Uterus (tissue), 4 donors: ENCODE measurements around the gene MAMDC4. TPM values are rescaled to one million over a fixed set of nuclear protein-coding genes. Genes with fewer than 3 reads are reported as not detected.
"Not testable (repeated sequence)": the region's sequence is repeated elsewhere in the genome, so short reads cannot be mapped to it uniquely, and the experiment has no call there.

Experiments used
- DNase-seq, 2 donors: peaks; one replicate each; pipeline ENCODE4 v3.0.0-alpha.2; 2019 to 2020
- H3K27ac ChIP-seq, 2 donors: fragments of 200-600 bp; sonication (generic); 1 replicate in 1 of 2; 2 replicates in 1 of 2; pipeline ENCODE4 v1.5.1; 2016 to 2018
- H3K27me3 ChIP-seq, 2 donors: fragments of 200-600 bp; sonication (generic); one replicate each; pipeline ENCODE4 v1.5.1; 2018 to 2019; ENCODE audit warnings: control low read depth in 1 of 2
- H3K36me3 ChIP-seq, 2 donors: fragments of 200-600 bp; sonication (generic); one replicate each; pipeline ENCODE4 v1.5.1; 2019; ENCODE audit warnings: control low read depth in 1 of 2
- H3K4me1 ChIP-seq, 2 donors: fragments of 200-600 bp; sonication (generic); one replicate each; pipeline ENCODE4 v1.5.1; 2018 to 2019; ENCODE audit warnings: control low read depth in 1 of 2
- H3K4me3 ChIP-seq, 2 donors: fragments of 200-600 bp; sonication (generic); 1 replicate in 1 of 2; 2 replicates in 1 of 2; pipeline ENCODE4 v1.5.1; 2018 to 2019; ENCODE audit warnings: mild to moderate bottlenecking in 1 of 2
- H3K9me3 ChIP-seq, 2 donors: fragments of 200-600 bp; sonication (generic); one replicate each; pipeline ENCODE4 v1.5.1; 2019; ENCODE audit warnings: control low read depth in 1 of 2
- POLR2A ChIP-seq, 2 donors: fragments of 450-650 bp; IDR thresholded peaks; one replicate each; pipeline ENCODE4 v1.6.1; 2016; ENCODE audit warnings: antibody characterized with exemption in 2 of 2, mild to moderate bottlenecking in 1 of 2, moderate library complexity in 1 of 2
- intact Hi-C: fragments of 100-400 bp; cut with DNase I; formaldehyde crosslinking; loops from one replicate; pipeline ENCODE4 v1.15.1; 2023; ENCODE audit warnings: low total_unique reads
- total RNA-seq, 4 donors: library from RNA; depleted of rRNA in 3 of 4; stranded (reverse); fragments of >200 nt in 3 of 4; gene quantifications; one replicate each; pipeline versions ENCODE4 v1.1.0 to v1.2.4, GENCODE V29; 2014 to 2023
- TF ChIP-seq, protein P1 (sequence below), 4 experiments: fragments of 200-600 bp in 2 of 4; fragments of 450-650 bp in 2 of 4; sonication (generic) in 2 of 4; IDR thresholded peaks; one replicate each; pipeline ENCODE4 v1.5.1; 2016 to 2019; ENCODE audit warnings: antibody characterized with exemption in 4 of 4, mild to moderate bottlenecking in 2 of 4, moderate library complexity in 1 of 4
- donor health status: DM: yes; HTN: yes; CAD: no.

MAMDC4 gene
- total RNA-seq, 4 donors from 2014 or later = 0.26 to 4.3 (median 4.2) TPM; not detected in 1

DNA sequence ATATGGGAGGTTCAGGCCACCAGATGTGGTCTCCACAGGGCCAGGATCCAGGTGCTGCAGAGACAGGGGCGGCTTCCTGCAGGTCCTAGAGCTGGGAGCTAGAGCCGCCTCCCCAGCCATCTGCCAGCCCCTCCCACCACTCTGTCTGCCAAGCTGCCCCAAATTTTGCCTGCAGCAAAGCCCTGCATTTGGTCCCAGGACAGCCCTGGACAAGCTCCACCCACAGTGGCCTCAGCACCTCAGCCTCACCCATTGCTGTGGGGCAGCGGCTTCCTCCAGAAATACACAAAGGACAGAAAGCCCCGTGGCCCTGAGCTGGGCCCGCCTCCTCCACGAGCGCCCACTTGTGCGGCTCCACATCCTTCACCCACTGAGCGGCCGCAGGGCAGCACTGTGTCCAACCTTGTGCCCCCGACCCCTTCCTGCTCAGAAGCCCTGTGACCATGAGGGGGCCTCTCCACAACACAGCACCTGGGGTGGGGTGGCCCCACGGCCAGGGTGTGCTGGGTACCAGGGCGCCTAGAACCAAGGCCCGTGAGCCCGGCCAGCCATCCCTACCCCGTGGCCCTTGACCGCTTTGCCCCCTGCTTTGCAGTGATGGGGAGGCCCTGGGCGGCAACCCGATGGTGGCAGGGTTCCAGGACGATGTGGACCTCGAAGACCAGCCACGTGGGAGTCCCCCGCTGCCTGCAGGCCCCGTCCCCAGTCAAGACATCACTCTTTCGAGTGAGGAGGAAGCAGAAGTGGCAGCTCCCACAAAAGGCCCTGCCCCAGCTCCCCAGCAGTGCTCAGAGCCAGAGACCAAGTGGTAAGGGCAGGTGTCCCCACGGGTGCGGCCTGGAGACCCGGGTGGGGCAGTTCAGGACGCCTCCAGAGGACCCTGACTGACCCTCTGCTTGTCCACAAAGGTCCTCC is 13.6 kb upstream of the MAMDC4 start:
- no peak for DNase-seq
- Histone ChIP-seq H3K36me3 (no peaks in the 10 kb centered on the region), H3K4me3 (no peak overlapping the region), H3K27me3 (peaks cover 6 to 7% of the 10 kb centered on the region in 2 donors), H3K4me1 (peaks cover 0 to 17% of the 10 kb centered on the region in 2 donors), H3K9me3 (no peaks in the 10 kb centered on the region), H3K27ac (no peak overlapping the region)
- TF ChIP-seq, protein P1, sequence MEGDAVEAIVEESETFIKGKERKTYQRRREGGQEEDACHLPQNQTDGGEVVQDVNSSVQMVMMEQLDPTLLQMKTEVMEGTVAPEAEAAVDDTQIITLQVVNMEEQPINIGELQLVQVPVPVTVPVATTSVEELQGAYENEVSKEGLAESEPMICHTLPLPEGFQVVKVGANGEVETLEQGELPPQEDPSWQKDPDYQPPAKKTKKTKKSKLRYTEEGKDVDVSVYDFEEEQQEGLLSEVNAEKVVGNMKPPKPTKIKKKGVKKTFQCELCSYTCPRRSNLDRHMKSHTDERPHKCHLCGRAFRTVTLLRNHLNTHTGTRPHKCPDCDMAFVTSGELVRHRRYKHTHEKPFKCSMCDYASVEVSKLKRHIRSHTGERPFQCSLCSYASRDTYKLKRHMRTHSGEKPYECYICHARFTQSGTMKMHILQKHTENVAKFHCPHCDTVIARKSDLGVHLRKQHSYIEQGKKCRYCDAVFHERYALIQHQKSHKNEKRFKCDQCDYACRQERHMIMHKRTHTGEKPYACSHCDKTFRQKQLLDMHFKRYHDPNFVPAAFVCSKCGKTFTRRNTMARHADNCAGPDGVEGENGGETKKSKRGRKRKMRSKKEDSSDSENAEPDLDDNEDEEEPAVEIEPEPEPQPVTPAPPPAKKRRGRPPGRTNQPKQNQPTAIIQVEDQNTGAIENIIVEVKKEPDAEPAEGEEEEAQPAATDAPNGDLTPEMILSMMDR (IDR thresholded peaks at IDR 0.05) = no peak
- TF ChIP-seq POLR2A (IDR thresholded peaks at IDR 0.05) = no peak
- intact Hi-C loops = no loop called here

DNA sequence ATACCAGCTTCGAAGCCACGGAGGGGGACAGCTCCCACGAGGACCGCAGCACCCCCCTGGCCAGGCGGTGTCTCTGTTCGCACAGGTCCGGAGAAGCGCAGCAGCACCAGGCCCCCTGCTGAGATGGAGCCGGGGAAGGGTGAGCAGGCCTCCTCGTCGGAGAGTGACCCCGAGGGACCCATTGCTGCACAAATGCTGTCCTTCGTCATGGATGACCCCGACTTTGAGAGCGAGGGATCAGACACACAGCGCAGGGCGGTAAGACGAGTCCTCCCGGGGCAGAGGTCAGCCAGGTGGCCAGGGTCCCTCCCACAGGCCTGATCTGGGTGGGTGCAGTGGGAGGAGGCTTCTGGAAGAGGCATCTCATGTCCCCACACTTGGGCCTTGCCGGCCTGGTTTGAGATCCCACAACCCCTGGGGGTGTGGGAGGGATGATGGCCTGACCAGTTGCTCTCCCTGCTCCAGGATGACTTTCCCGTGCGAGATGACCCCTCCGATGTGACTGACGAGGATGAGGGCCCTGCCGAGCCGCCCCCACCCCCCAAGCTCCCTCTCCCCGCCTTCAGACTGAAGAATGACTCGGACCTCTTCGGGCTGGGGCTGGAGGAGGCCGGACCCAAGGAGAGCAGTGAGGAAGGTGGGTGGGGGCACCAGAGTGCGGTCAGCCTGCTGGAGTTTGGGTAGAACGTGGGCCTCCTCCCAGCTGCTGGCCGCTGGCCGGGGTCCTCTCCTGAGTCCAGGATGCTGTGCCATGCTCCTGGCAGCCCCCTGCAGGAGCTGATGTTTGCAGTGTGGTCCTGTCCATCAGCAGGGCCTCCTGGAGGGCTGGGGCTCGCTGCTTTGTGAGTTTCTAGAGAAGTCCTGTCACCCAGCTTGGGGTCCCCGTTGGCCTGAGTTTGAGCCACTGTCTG is 12.7 kb upstream of the MAMDC4 start:
- intact Hi-C loops = no loop called here
- H3K27me3 ChIP-seq = peaks cover 6 to 12% of the 10 kb centered on the region in 2 donors
- H3K27ac ChIP-seq = no peak overlapping the region
- no peaks in the 10 kb centered on the region for H3K9me3 ChIP-seq
- TF ChIP-seq POLR2A (IDR thresholded peaks at IDR 0.05) = no peak
- TF ChIP-seq, protein P1 (IDR thresholded peaks at IDR 0.05) = no peak
- peaks cover 0 to 26% of the 10 kb centered on the region in 2 donors for H3K4me1 ChIP-seq
- DNase-seq = no peak
- no peaks in the 10 kb centered on the region for H3K36me3 ChIP-seq
- no peak overlapping the region for H3K4me3 ChIP-seq

DNA sequence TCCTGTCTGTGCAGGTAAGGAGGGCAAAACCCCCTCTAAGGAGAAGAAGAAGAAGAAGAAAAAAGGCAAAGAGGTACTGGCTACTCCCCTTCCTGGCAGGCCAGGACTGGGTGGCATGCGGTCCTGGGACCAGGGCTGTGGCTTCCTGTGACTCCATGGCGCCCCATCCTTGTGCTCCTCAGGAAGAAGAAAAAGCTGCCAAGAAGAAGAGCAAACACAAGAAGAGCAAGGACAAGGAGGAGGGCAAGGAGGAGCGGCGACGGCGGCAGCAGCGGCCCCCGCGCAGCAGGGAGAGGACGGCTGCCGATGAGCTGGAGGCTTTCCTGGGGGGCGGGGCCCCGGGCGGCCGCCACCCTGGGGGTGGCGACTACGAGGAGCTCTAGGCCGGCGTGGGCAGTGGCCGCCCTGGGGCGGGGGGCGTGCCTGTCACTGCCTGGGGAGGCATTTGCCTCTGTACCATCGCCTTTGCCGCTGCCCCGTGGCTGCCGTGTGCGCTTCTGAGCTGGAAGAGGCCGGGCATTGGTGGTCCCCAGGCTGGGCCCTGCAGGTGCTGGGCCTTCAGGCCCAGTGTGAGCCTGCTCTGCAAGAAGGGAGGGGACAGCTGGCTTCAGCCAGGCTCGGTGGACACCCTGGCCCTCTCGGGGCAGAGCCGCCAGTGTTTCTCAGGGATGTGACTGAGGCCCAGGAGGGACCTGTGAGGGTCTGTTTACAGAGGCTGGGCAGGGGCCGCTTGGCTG is 11.8 kb upstream of the MAMDC4 start:
- Histone ChIP-seq H3K27me3 (peaks cover 9 to 12% of the 10 kb centered on the region in 2 donors), H3K36me3 (no peaks in the 10 kb centered on the region), H3K27ac (no peak overlapping the region), H3K4me3 (no peak overlapping the region), H3K4me1 (peaks cover 0 to 26% of the 10 kb centered on the region in 2 donors), H3K9me3 (no peaks in the 10 kb centered on the region)
- intact Hi-C loops = no loop called here
- no peak for DNase-seq
- no peak for TF ChIP-seq POLR2A (IDR thresholded peaks at IDR 0.05)
- TF ChIP-seq, protein P1 (IDR thresholded peaks at IDR 0.05) = no peak

DNA sequence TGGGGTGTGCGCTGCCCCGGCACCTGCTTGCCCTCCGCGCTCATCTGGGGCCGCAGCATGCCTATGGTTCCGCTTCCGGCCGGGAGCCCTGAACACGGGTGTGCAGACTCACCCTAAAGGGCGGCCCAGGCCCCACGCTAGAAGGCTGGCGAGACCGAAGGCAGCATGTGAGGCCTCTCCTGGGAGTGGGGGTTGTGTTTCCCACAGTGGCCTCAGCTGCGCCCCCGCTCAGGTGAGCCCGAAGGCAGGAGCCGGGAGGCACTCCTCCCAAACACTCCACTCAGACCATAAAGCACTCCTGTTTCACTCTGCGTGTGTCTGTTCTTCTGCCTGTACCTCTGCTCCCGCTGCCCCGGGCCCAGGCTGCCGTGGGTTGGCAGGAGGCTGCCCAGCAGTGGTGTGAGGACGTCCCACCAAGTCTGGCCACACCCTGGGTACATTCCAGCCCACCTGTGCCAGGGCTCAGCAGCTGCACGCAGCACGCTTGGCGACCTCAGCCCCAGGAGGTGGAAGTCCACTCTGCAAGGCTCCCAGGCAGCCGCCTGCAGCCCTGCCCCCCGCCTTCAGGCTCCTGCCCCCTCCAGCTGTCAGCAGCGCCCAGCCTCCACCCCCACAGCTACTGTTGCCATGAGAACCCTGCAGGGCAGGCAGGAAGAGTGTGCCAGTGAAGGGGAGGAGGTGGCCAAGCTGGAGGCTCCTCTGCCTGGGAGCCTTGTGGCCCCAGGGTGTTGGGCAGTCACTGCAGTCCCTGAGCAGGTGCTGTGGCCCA is 11.1 kb upstream of the MAMDC4 start:
- Histone ChIP-seq H3K36me3 (no peaks in the 10 kb centered on the region), H3K27ac (no peak overlapping the region), H3K27me3 (peaks cover 13 to 16% of the 10 kb centered on the region in 2 donors), H3K9me3 (no peaks in the 10 kb centered on the region), H3K4me1 (peaks cover 0 to 29% of the 10 kb centered on the region in 2 donors), H3K4me3 (no peak overlapping the region)
- no peak for DNase-seq
- TF ChIP-seq, protein P1 (IDR thresholded peaks at IDR 0.05) = no peak
- no peak for TF ChIP-seq POLR2A (IDR thresholded peaks at IDR 0.05)
- intact Hi-C loops = no loop called here

DNA sequence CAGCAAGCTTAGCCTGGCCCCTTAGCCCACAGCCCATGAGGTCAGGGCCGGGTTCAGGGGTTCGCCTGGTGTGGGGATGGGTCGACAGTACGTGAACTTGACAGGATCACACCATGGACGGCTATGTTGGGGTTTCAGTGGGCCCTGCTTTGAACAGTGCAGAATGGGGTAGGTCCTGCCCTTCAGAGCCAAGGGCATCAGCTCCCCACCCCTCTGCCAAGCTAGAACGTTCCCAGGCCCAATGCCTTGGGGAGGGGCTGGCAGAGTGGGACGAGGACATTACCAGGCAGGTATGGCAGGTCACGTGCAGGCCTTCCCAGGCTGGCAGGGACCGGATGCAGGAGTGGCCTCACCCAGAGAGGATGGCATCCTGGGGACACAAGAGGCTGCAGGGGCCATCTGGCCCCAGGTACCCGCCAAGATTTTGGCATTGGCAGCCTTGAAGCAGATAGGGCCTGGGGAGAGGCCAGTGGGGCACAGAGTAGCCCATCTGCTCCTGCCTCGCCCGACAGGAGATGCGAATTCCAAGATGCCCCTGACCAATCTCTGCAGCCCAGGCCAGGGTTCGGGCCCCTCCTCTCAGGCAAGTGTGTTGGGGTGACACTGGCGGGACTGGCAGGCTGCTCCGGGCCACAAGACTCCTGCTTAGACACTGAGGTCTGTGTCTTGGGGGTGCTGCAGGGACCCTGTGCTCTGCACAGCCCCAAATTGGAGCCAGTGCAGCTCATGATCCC is 10.3 kb upstream of the MAMDC4 start:
- DNase-seq, H3K9me3 ChIP-seq, H3K27ac ChIP-seq, intact Hi-C loops, H3K36me3 ChIP-seq: not testable (repeated sequence)
- H3K27me3 ChIP-seq = peaks cover 13 to 21% of the 10 kb centered on the region in 2 donors
- H3K4me1 ChIP-seq = peaks cover 0 to 36% of the 10 kb centered on the region in 2 donors
- peak overlapping the region in 1 of 2 donors; percentile 33 for H3K4me3 ChIP-seq
